IMR-90 (cell line): ENCODE results near the gene PPARG. TPM values are rescaled to one million over a fixed set of nuclear protein-coding genes. Genes with fewer than 3 reads are reported as not detected.

Experiments
- ATAC-seq: fragments of 200-7000 bp; cut with Tn5 transposase; 2 replicates; pipeline ENCODE4 v1.9.1; 2020; ENCODE audit warnings: low read depth, mild to moderate bottlenecking, moderate library complexity
- BruUV-seq: library from RNA; stranded (reverse); fragments of 400-500 nt; replicated peaks from 2 replicates; lab custom pipeline; 2021; lab: Mats Ljungman, UMichigan
- CTCF ChIA-PET: fragments of 300-600 bp; formaldehyde crosslinking; extraction: SDS; loops from one replicate; lab custom pipeline; 2021; ENCODE audit warnings: antibody characterized with exemption; lab: Yijun Ruan, JAX
- POLR2A ChIA-PET: fragments of 300-600 bp; sonication (Branson Sonifier 250); formaldehyde crosslinking; loops from one replicate; lab custom pipeline; 2022; ENCODE audit warnings: antibody characterized with exemption; ENCODE audit not compliant: unreplicated experiment; lab: Charles Lee
- DNase-seq: peaks from one replicate; pipeline ENCODE4 v3.0.0; 2013
- H2AFZ ChIP-seq: replicated peaks from 2 replicates; pipeline ENCODE3; 2013; ENCODE audit warnings: low read length, mild to moderate bottlenecking; ENCODE audit not compliant: poor library complexity
- H2AK5ac ChIP-seq: 2 replicates; pipeline ENCODE4 v1.6.1; 2013; ENCODE audit warnings: low read depth, low read length, inconsistent platforms
- H2AK9ac ChIP-seq: replicated peaks from 2 replicates; pipeline ENCODE3; 2013; ENCODE audit warnings: mild to moderate bottlenecking, low read depth, low read length, moderate library complexity; ENCODE audit not compliant: poor library complexity
- H2BK120ac ChIP-seq: 2 replicates; pipeline ENCODE4 v1.6.1; 2013; ENCODE audit warnings: low read depth, low read length, inconsistent platforms
- H2BK15ac ChIP-seq: 3 replicates; pipeline ENCODE4 v1.6.1; 2013; ENCODE audit warnings: low read depth, low read length, inconsistent platforms
- H2BK20ac ChIP-seq: 2 replicates; pipeline ENCODE4 v1.6.1; 2013; ENCODE audit warnings: low read depth, mild to moderate bottlenecking, inconsistent platforms, low read length, moderate library complexity
- H2BK5ac ChIP-seq: 2 replicates; pipeline ENCODE4 v1.6.1; 2013; ENCODE audit warnings: mild to moderate bottlenecking, low read depth, low read length, inconsistent platforms; ENCODE audit not compliant: poor library complexity, severe bottlenecking
- H3K14ac ChIP-seq: replicated peaks from 2 replicates; pipeline ENCODE4 v1.6.1; 2013; ENCODE audit warnings: low read depth, low read length, inconsistent platforms
- H3K18ac ChIP-seq: 2 replicates; pipeline ENCODE4 v1.6.1; 2013; ENCODE audit warnings: low read depth, low read length, control low read depth
- H3K23ac ChIP-seq: 2 replicates; pipeline ENCODE4 v1.6.1; 2013; ENCODE audit warnings: low read depth, low read length, inconsistent platforms
- H3K27ac ChIP-seq: 2 replicates; pipeline ENCODE4 v1.5.1; 2013; ENCODE audit warnings: mild to moderate bottlenecking, control low read depth, low read length; ENCODE audit not compliant: insufficient read depth
- H3K27me3 ChIP-seq: 2 replicates; pipeline ENCODE4 v1.6.1; 2013; ENCODE audit warnings: low read length; ENCODE audit not compliant: control insufficient read depth, insufficient read depth
- H3K36me3 ChIP-seq: 2 replicates; pipeline ENCODE4 v1.6.1; 2013; ENCODE audit warnings: low read length, mixed read lengths; ENCODE audit not compliant: control insufficient read depth, insufficient read depth
- H3K4ac ChIP-seq: 2 replicates; pipeline ENCODE4 v1.6.1; 2013; ENCODE audit warnings: low read depth, low read length, inconsistent platforms
- H3K4me1 ChIP-seq: 2 replicates; pipeline ENCODE4 v1.6.1; 2013; ENCODE audit warnings: low read length, mixed read lengths; ENCODE audit not compliant: control insufficient read depth, insufficient read depth
- H3K4me2 ChIP-seq: 2 replicates; pipeline ENCODE4 v1.6.1; 2013; ENCODE audit warnings: low read depth, mild to moderate bottlenecking, control low read depth, low read length, moderate library complexity
- H3K4me3 ChIP-seq: 2 replicates; pipeline ENCODE4 v1.5.1; 2013; ENCODE audit warnings: low read depth, mild to moderate bottlenecking, control low read depth, low read length, moderate library complexity; ENCODE audit not compliant: insufficient read depth
- H3K56ac ChIP-seq: 2 replicates; pipeline ENCODE4 v1.6.1; 2013; ENCODE audit warnings: low read length, inconsistent platforms; ENCODE audit not compliant: insufficient read depth; ENCODE audit errors: extremely low read depth
- H3K79me1 ChIP-seq, 2 experiments: 2 replicates each; pipeline ENCODE4 v1.6.1; 2013; ENCODE audit warnings: low read length in 2 of 2, inconsistent platforms in 1 of 2, low read depth in 1 of 2
- H3K9ac ChIP-seq: 2 replicates; pipeline ENCODE4 v1.6.1; 2013; ENCODE audit warnings: low read depth, low read length, control low read depth
- H3K9me1 ChIP-seq: 2 replicates; pipeline ENCODE4 v1.6.1; 2013; ENCODE audit warnings: low read length, inconsistent platforms; ENCODE audit not compliant: insufficient read depth
- H3K9me3 ChIP-seq: 2 replicates; pipeline ENCODE4 v1.6.1; 2013; ENCODE audit warnings: low read length; ENCODE audit not compliant: control insufficient read depth, insufficient read depth
- H4K20me1 ChIP-seq: 2 replicates; pipeline ENCODE4 v1.6.1; 2013; ENCODE audit warnings: low read length, inconsistent platforms; ENCODE audit not compliant: insufficient read depth
- H4K5ac ChIP-seq: 2 replicates; pipeline ENCODE4 v1.6.1; 2013; ENCODE audit warnings: mild to moderate bottlenecking, low read depth, low read length, control low read depth
- H4K8ac ChIP-seq, 2 experiments: 2 replicates each; pipeline ENCODE4 v1.6.1; 2013; ENCODE audit warnings: low read depth in 2 of 2, low read length in 2 of 2, control low read depth in 1 of 2, inconsistent platforms in 1 of 2
- H4K91ac ChIP-seq: 2 replicates; pipeline ENCODE4 v1.6.1; 2013; ENCODE audit warnings: low read depth, low read length, inconsistent platforms; ENCODE audit not compliant: insufficient read depth
- BHLHE40 ChIP-seq: fragments of 150-350 bp; IDR thresholded peaks from 2 replicates; pipeline ENCODE4 v1.6.1; 2016; ENCODE audit warnings: mild to moderate bottlenecking, low read depth, low read length
- CEBPB ChIP-seq: IDR thresholded peaks from 2 replicates; pipeline ENCODE4 v1.6.1; 2012; ENCODE audit warnings: low read depth, low read length, improper control_type of control experiment
- CHD1 ChIP-seq: IDR thresholded peaks from 2 replicates; pipeline ENCODE4 v1.6.1; 2012; ENCODE audit warnings: low read depth, low read length, improper control_type of control experiment
- FOS ChIP-seq: fragments of 150-350 bp; IDR thresholded peaks from 2 replicates; pipeline ENCODE4 v1.6.1; 2016; ENCODE audit warnings: low read depth, low read length
- MAFK ChIP-seq: IDR thresholded peaks from 2 replicates; pipeline ENCODE4 v1.6.1; 2012; ENCODE audit warnings: low read depth, low read length, improper control_type of control experiment
- MAZ ChIP-seq: IDR thresholded peaks from 2 replicates; pipeline ENCODE4 v1.6.1; 2012; ENCODE audit warnings: low read depth, mild to moderate bottlenecking, low read length, improper control_type of control experiment, moderate library complexity, borderline replicate concordance
- MXI1 ChIP-seq: IDR thresholded peaks from 2 replicates; pipeline ENCODE4 v1.6.1; 2012; ENCODE audit warnings: low read depth, mild to moderate bottlenecking, low read length, moderate library complexity, borderline replicate concordance
- NFE2L2 ChIP-seq: fragments of 150-350 bp; IDR thresholded peaks from 2 replicates; pipeline ENCODE4 v1.6.1; 2016; ENCODE audit warnings: low read depth, mild to moderate bottlenecking, low read length
- POLR2A ChIP-seq: IDR thresholded peaks from 2 replicates; pipeline ENCODE4 v1.6.1; 2012; ENCODE audit warnings: mild to moderate bottlenecking, low read depth, low read length
- RCOR1 ChIP-seq: IDR thresholded peaks from 2 replicates; pipeline ENCODE4 v1.6.1; 2012; ENCODE audit warnings: mild to moderate bottlenecking, low read length, improper control_type of control experiment; ENCODE audit not compliant: insufficient replicate concordance
- RFX5 ChIP-seq: IDR thresholded peaks from 2 replicates; pipeline ENCODE4 v1.8.0; 2012; ENCODE audit warnings: low read depth, mild to moderate bottlenecking, low read length, moderate library complexity
- WGBS, 2 experiments: methylation state at CpG; one replicate each; pipeline versions ENCODE4 v1.1.5 to v1.1.7; 2013; ENCODE audit warnings: missing lambda C conversion rate in 2 of 2; ENCODE audit not compliant: insufficient read length in 1 of 2; ENCODE audit errors: extremely low coverage in 2 of 2; 5-methylcytosine and 5-hydroxymethylcytosine counted together
- dilution Hi-C: fragments of 300-500 bp; cut with HindIII; formaldehyde crosslinking; loops from one replicate; pipeline ENCODE4 v1.14.3; 2018; ENCODE audit warnings: low sequenced_read_pairs; ENCODE audit not compliant: unreplicated experiment
- in situ Hi-C: fragments of 300-500 bp; cut with MboI; formaldehyde crosslinking; loops from 3 replicates; pipeline ENCODE4 v1.14.3; 2019; ENCODE audit warnings: low sequenced_read_pairs, inconsistent platforms, mixed read lengths
- intact Hi-C: fragments of 100-400 bp; cut with micrococcal nuclease; formaldehyde crosslinking; loops from 2 replicates; pipeline ENCODE4 v1.10.0; 2022
- polyA plus RNA-seq, 3 experiments: library from polyadenylated mRNA; depleted of rRNA; stranded (reverse); fragments of >200 nt; gene quantifications; 2 replicates each; pipeline ENCODE4 v1.2.3, GENCODE V29; 2012; ENCODE audit warnings: low replicate concordance in 1 of 3
- total RNA-seq: library from RNA; depleted of rRNA; stranded (reverse); fragments of >200 nt; gene quantifications from 2 replicates; pipeline ENCODE4 v1.2.3, GENCODE V29; 2012
- TF ChIP-seq, protein P1 (sequence below): conservative IDR thresholded peaks from 2 replicates; pipeline ENCODE4 v1.5.1; 2012; ENCODE audit warnings: mild to moderate bottlenecking, low read depth, low read length, improper control_type of control experiment
- TF ChIP-seq, protein P2 (sequence below): fragments of 150-350 bp; IDR thresholded peaks from 2 replicates; pipeline ENCODE4 v1.6.1; 2016; ENCODE audit warnings: low read depth, mild to moderate bottlenecking, low read length, moderate library complexity, borderline replicate concordance

Gene PPARG
- total and polyA plus RNA-seq, 2 of the 4 experiments (the other 2 are of a cell fraction): 11.2 to 23.8 TPM

DNA sequence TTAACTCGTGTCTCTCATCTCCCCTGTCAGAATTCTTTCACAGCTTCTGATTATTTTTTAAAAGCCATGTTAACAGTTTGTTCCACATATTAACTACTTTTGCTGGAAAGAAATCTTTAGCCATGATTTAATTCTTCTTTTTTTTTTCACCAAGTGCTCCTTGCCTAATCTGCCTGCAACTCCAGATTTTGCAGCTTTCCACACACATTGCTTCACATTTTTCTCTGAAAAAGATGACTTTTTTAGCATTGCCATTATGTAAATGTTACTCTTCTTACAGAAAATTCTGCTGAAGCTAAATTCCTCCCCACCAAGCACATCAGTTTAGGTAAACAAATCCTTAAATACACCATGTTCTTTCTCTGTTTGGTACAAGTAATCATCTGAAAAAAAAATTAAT, 23.4 kb upstream of the PPARG start:
- H3K79me1 ChIP-seq: no peaks in the 10 kb centered on the region
- intact Hi-C loops: no loop called here
- no TSS peak for BruUV-seq
- H2AK9ac ChIP-seq: no peak overlapping the region
- no peaks in the 10 kb centered on the region for H3K9me3 ChIP-seq
- in situ Hi-C loops: no loop called here
- H2AFZ ChIP-seq: no peak overlapping the region
- H3K4me3 ChIP-seq: no peak overlapping the region
- H2BK15ac ChIP-seq: no peak overlapping the region; the same call in 2 of the 3 replicates
- ATAC-seq (peak; percentile 63), DNase-seq (peak; percentile 29)
- no peak overlapping the region for H4K91ac ChIP-seq
- no peak overlapping the region for H2AK5ac ChIP-seq
- no CpG with 5 or more reads among the region's 1 CpG for WGBS, 2 experiments
- CTCF ChIA-PET: no interaction called here
- no peaks in the 10 kb centered on the region for H4K20me1 ChIP-seq
- H3K18ac ChIP-seq: no peak overlapping the region
- no peak overlapping the region for H3K23ac ChIP-seq
- H3K14ac ChIP-seq: no peak overlapping the region
- no peak overlapping the region for H4K5ac ChIP-seq
- dilution Hi-C loops: no loop called here
- no peak overlapping the region for H3K4me2 ChIP-seq
- H3K27me3 ChIP-seq: no peaks in the 10 kb centered on the region
- H3K9me1 ChIP-seq: no peaks in the 10 kb centered on the region
- no peak overlapping the region for H2BK20ac ChIP-seq
- TF ChIP-seq, protein P1, sequence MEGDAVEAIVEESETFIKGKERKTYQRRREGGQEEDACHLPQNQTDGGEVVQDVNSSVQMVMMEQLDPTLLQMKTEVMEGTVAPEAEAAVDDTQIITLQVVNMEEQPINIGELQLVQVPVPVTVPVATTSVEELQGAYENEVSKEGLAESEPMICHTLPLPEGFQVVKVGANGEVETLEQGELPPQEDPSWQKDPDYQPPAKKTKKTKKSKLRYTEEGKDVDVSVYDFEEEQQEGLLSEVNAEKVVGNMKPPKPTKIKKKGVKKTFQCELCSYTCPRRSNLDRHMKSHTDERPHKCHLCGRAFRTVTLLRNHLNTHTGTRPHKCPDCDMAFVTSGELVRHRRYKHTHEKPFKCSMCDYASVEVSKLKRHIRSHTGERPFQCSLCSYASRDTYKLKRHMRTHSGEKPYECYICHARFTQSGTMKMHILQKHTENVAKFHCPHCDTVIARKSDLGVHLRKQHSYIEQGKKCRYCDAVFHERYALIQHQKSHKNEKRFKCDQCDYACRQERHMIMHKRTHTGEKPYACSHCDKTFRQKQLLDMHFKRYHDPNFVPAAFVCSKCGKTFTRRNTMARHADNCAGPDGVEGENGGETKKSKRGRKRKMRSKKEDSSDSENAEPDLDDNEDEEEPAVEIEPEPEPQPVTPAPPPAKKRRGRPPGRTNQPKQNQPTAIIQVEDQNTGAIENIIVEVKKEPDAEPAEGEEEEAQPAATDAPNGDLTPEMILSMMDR: no peak
- TF ChIP-seq RCOR1 (no peak), FOS (no peak), CHD1 (no peak), CEBPB (no peak), MAZ (no peak), MAFK (no peak), MXI1 (no peak), BHLHE40 (no peak), POLR2A (no peak), NFE2L2 (no peak), RFX5 (no peak)
- TF ChIP-seq, protein P2, sequence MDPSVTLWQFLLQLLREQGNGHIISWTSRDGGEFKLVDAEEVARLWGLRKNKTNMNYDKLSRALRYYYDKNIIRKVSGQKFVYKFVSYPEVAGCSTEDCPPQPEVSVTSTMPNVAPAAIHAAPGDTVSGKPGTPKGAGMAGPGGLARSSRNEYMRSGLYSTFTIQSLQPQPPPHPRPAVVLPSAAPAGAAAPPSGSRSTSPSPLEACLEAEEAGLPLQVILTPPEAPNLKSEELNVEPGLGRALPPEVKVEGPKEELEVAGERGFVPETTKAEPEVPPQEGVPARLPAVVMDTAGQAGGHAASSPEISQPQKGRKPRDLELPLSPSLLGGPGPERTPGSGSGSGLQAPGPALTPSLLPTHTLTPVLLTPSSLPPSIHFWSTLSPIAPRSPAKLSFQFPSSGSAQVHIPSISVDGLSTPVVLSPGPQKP: no peak
- H2BK120ac ChIP-seq: no peak overlapping the region
- no peak overlapping the region for H3K9ac ChIP-seq
- H3K56ac ChIP-seq: no peak overlapping the region
- H3K4me1 ChIP-seq: peaks cover 4% of the 10 kb centered on the region
- no peaks in the 10 kb centered on the region for H3K36me3 ChIP-seq
- H2BK5ac ChIP-seq: no peak overlapping the region
- H3K4ac ChIP-seq: no peak overlapping the region
- POLR2A ChIA-PET: interaction anchor here (0.6 kb wide), 2 partner anchors 30 to 1115 kb away, joined by 3 read pairs; no protein-coding TSS in a partner anchor
- no peak overlapping the region; the same call in 1 of the 2 replicates for H3K27ac ChIP-seq
- no peak overlapping the region for H4K8ac ChIP-seq
